HEK293 (cell line): ENCODE data around the gene LNPEP.

Experiments
- CTCF ChIA-PET: fragments of 350-600 bp; formaldehyde crosslinking; extraction: SDS; loops from one replicate; lab custom pipeline; 2021; ENCODE audit warnings: antibody characterized with exemption; lab: Yijun Ruan, JAX
- POLR2A ChIA-PET: fragments of 300-600 bp; formaldehyde crosslinking; extraction: SDS; loops from one replicate; lab custom pipeline; 2020; ENCODE audit warnings: antibody characterized with exemption, inconsistent platforms; lab: Yijun Ruan, JAX
- H3K27ac ChIP-seq: fragments of 200-500 bp; sonication (Bioruptor generic); 2 replicates; pipeline ENCODE4 v1.5.1; 2014; ENCODE audit warnings: low read depth, low read length, control low read depth, inconsistent platforms; ENCODE audit errors: extremely low read depth
- H3K36me3 ChIP-seq, 2 experiments: fragments of 200-500 bp in 1 of 2; sonication (Bioruptor generic) in 1 of 2; 1 replicate in 1 of 2; 2 replicates in 1 of 2; pipeline ENCODE4 v1.5.1; 2014 to 2017; ENCODE audit warnings: inconsistent platforms in 2 of 2, low read length in 2 of 2; ENCODE audit not compliant: control insufficient read depth in 2 of 2, insufficient read depth in 1 of 2
- H3K4me1 ChIP-seq: fragments of 200-500 bp; sonication (Bioruptor generic); 2 replicates; pipeline ENCODE4 v1.5.1; 2014; ENCODE audit warnings: mild to moderate bottlenecking, low read length, inconsistent platforms; ENCODE audit not compliant: control insufficient read depth, insufficient read depth
- H3K4me3 ChIP-seq: 2 replicates; pipeline ENCODE4 v1.5.1; 2011; ENCODE audit warnings: low read depth, mild to moderate bottlenecking, control low read depth, low read length, moderate library complexity
- H3K9me3 ChIP-seq: fragments of 200-500 bp; sonication (Bioruptor generic); 2 replicates; pipeline ENCODE4 v1.5.1; 2014; ENCODE audit warnings: low read depth, low read length, inconsistent platforms; ENCODE audit not compliant: control insufficient read depth, insufficient read depth
- BCL11B ChIP-seq: fragments of 450-650 bp; formaldehyde crosslinking; IDR thresholded peaks from 2 replicates; pipeline ENCODE4 v1.5.1; 2016; ENCODE audit warnings: low read depth, missing biosample characterization, missing genetic modification characterization
- HOXC10 ChIP-seq: sonication (generic); formaldehyde crosslinking; IDR thresholded peaks from 2 replicates; pipeline ENCODE4 v1.8.1; 2023; ENCODE audit warnings: mild to moderate bottlenecking, missing genetic modification reagents
- KLF1 ChIP-seq: fragments of 450-650 bp; formaldehyde crosslinking; IDR thresholded peaks from 2 replicates; pipeline ENCODE4 v1.5.1; 2016; ENCODE audit warnings: missing biosample characterization, missing genetic modification characterization
- OSR2 ChIP-seq: fragments of 450-650 bp; formaldehyde crosslinking; IDR thresholded peaks from 2 replicates; pipeline ENCODE4 v1.5.1; 2016; ENCODE audit warnings: missing biosample characterization, missing genetic modification characterization
- SCRT1 ChIP-seq: fragments of 450-650 bp; formaldehyde crosslinking; IDR thresholded peaks from 2 replicates; pipeline ENCODE4 v1.5.1; 2016; ENCODE audit warnings: missing biosample characterization, missing genetic modification characterization, borderline replicate concordance
- TCF7L2 ChIP-seq: IDR thresholded peaks from 2 replicates; pipeline ENCODE4 v1.6.1; 2011; ENCODE audit warnings: low read depth, mild to moderate bottlenecking, inconsistent platforms, low read length, moderate library complexity, borderline replicate concordance
- ZBTB1 ChIP-seq: fragments of 450-650 bp; formaldehyde crosslinking; IDR thresholded peaks from 2 replicates; pipeline ENCODE4 v1.5.1; 2016; ENCODE audit warnings: missing biosample characterization, missing genetic modification characterization
- ZFHX2 ChIP-seq: fragments of 450-650 bp; formaldehyde crosslinking; conservative IDR thresholded peaks from 2 replicates; pipeline ENCODE4 v1.5.1; 2016; ENCODE audit warnings: missing biosample characterization, missing genetic modification characterization
- ZNF184 ChIP-seq: fragments of 450-650 bp; IDR thresholded peaks from 2 replicates; pipeline ENCODE4 v1.5.1; 2018; ENCODE audit warnings: missing biosample characterization, mild to moderate bottlenecking, missing genetic modification characterization
- ZNF223 ChIP-seq: fragments of 450-650 bp; formaldehyde crosslinking; IDR thresholded peaks from 2 replicates; pipeline ENCODE4 v1.5.1; 2016; ENCODE audit warnings: missing biosample characterization, missing genetic modification characterization
- ZNF274 ChIP-seq, 2 experiments: fragments of 200-500 bp in 1 of 2; fragments of 450-650 bp in 1 of 2; sonication (Bioruptor generic) in 1 of 2; formaldehyde crosslinking in 1 of 2; IDR thresholded peaks; 2 replicates each; pipeline versions ENCODE4 v1.5.1 to v1.6.1; 2014 to 2016; ENCODE audit warnings: borderline replicate concordance in 1 of 2, inconsistent platforms in 1 of 2, low read length in 1 of 2, missing biosample characterization in 1 of 2, missing genetic modification characterization in 1 of 2
- ZNF350 ChIP-seq: fragments of 450-650 bp; formaldehyde crosslinking; IDR thresholded peaks from 2 replicates; pipeline ENCODE4 v1.5.0; 2017; ENCODE audit warnings: missing biosample characterization, mild to moderate bottlenecking, missing genetic modification characterization
- ZNF354C ChIP-seq: fragments of 450-650 bp; formaldehyde crosslinking; IDR thresholded peaks from 2 replicates; pipeline ENCODE4 v1.5.1; 2016; ENCODE audit warnings: missing biosample characterization, missing genetic modification characterization, low read depth, borderline replicate concordance
- ZNF366 ChIP-seq: fragments of 450-650 bp; formaldehyde crosslinking; conservative IDR thresholded peaks from 2 replicates; pipeline ENCODE4 v1.5.1; 2016; ENCODE audit warnings: missing biosample characterization, missing genetic modification characterization
- ZNF391 ChIP-seq: fragments of 450-650 bp; formaldehyde crosslinking; IDR thresholded peaks from 2 replicates; pipeline ENCODE4 v1.5.1; 2016; ENCODE audit warnings: low read depth, missing biosample characterization, missing genetic modification characterization, borderline replicate concordance
- ZNF473 ChIP-seq: fragments of 450-650 bp; formaldehyde crosslinking; IDR thresholded peaks from 2 replicates; pipeline ENCODE4 v1.5.1; 2017; ENCODE audit warnings: missing biosample characterization, missing genetic modification characterization
- ZNF48 ChIP-seq: fragments of 450-650 bp; formaldehyde crosslinking; IDR thresholded peaks from 2 replicates; pipeline ENCODE4 v1.5.1; 2016; ENCODE audit warnings: missing biosample characterization, missing genetic modification characterization
- ZNF501 ChIP-seq: fragments of 450-650 bp; formaldehyde crosslinking; IDR thresholded peaks from 2 replicates; pipeline ENCODE4 v1.5.1; 2016; ENCODE audit warnings: missing biosample characterization, missing genetic modification characterization
- ZNF555 ChIP-seq: fragments of 450-650 bp; formaldehyde crosslinking; conservative IDR thresholded peaks from 2 replicates; pipeline ENCODE4 v1.5.1; 2017; ENCODE audit warnings: missing biosample characterization, mild to moderate bottlenecking, missing genetic modification characterization, inconsistent platforms
- ZSCAN16 ChIP-seq: fragments of 450-650 bp; formaldehyde crosslinking; IDR thresholded peaks from 2 replicates; pipeline ENCODE4 v1.5.1; 2016; ENCODE audit warnings: missing biosample characterization, missing genetic modification characterization
- ZSCAN23 ChIP-seq: fragments of 450-650 bp; formaldehyde crosslinking; IDR thresholded peaks from 2 replicates; pipeline ENCODE4 v1.5.1; 2016; ENCODE audit warnings: missing biosample characterization, missing genetic modification characterization
- TF ChIP-seq, protein P1 (sequence below): fragments of 450-650 bp; formaldehyde crosslinking; conservative IDR thresholded peaks from 2 replicates; pipeline ENCODE4 v1.5.1; 2016; ENCODE audit warnings: low read depth, missing biosample characterization, missing genetic modification characterization
- TF ChIP-seq, protein P2 (sequence below): fragments of 450-650 bp; formaldehyde crosslinking; IDR thresholded peaks from 2 replicates; pipeline ENCODE4 v1.5.1; 2016; ENCODE audit warnings: missing biosample characterization, missing genetic modification characterization

LNPEP gene

DNA sequence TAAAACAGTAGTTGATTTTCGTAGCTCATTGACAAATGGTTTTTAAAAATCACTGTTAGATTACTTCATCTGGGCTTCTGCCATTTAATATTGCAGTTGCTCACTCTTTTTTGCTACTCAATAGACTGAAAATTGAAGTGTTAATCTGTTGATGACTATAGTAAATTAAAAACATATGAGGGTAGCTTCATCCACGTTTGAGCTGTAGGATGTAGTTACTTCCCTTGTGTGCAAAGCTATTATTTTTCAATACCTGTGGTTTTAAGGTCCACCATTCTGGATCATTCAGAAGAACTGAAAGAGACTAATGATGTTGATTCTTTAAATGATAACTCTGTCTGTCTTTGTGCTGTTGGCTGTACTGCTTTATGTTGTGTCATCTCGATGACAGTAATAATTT lies 74.7 kb downstream of the LNPEP start (continued):
- TF ChIP-seq ZNF501 (tag by site-specific recombination) = no peak
- TF ChIP-seq, protein P1, sequence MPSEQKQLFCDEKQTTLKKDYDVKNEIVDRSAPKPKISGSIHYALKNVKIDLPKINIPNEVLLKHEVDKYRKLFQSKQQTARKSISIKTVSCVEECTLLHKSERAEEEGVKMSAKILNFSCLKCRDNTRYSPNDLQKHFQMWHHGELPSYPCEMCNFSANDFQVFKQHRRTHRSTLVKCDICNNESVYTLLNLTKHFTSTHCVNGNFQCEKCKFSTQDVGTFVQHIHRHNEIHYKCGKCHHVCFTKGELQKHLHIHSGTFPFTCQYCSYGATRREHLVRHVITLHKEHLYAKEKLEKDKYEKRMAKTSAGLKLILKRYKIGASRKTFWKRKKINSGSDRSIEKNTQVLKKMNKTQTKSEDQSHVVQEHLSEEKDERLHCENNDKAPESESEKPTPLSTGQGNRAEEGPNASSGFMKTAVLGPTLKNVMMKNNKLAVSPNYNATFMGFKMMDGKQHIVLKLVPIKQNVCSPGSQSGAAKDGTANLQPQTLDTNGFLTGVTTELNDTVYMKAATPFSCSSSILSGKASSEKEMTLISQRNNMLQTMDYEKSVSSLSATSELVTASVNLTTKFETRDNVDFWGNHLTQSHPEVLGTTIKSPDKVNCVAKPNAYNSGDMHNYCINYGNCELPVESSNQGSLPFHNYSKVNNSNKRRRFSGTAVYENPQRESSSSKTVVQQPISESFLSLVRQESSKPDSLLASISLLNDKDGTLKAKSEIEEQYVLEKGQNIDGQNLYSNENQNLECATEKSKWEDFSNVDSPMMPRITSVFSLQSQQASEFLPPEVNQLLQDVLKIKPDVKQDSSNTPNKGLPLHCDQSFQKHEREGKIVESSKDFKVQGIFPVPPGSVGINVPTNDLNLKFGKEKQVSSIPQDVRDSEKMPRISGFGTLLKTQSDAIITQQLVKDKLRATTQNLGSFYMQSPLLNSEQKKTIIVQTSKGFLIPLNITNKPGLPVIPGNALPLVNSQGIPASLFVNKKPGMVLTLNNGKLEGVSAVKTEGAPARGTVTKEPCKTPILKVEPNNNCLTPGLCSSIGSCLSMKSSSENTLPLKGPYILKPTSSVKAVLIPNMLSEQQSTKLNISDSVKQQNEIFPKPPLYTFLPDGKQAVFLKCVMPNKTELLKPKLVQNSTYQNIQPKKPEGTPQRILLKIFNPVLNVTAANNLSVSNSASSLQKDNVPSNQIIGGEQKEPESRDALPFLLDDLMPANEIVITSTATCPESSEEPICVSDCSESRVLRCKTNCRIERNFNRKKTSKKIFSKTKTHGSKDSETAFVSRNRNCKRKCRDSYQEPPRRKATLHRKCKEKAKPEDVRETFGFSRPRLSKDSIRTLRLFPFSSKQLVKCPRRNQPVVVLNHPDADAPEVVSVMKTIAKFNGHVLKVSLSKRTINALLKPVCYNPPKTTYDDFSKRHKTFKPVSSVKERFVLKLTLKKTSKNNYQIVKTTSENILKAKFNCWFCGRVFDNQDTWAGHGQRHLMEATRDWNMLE (tag by site-specific recombination) = no peak
- no peak for TF ChIP-seq TCF7L2

DNA sequence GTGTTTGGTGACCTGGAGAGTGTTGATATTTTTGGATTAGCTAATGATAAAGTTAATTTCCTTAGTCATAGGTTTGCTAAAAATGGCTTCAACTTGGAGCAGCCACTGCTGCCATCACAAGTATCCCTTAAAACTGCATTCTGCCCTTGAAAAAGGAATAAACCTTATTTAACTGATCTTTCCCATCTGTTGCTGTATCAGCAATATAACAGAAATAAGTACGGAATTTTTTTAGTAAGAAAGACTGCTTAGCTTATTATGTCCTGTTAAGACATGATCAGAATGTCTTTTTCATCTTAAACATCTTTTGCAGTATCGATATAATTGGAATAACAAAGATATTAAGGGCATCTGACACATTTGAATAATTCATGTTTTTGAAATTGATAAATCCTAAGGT lies 75.7 kb downstream of the LNPEP start:
- TF ChIP-seq ZNF184 (tag by site-specific recombination) (no peak), OSR2 (tag by site-specific recombination) (no peak), BCL11B (tag by site-specific recombination) (no peak)
- Histone ChIP-seq H3K4me3 (no peak overlapping the region), H3K27ac (no peak overlapping the region), H3K9me3 (no peaks in the 10 kb centered on the region), H3K36me3 (peaks cover 6% of the 10 kb centered on the region in 2 experiments), H3K4me1 (0 out of 2 replicates have a peak, but pooled peaks cover 4% of the 10 kb centered on the region)
- ChIA-PET POLR2A (no interaction called here), CTCF (interaction anchor here (0.6 to 2.3 kb wide), 3 partner anchors 143 to 410 kb away, joined by 3 to 10 read pairs (median 4); no protein-coding TSS in a partner anchor)

DNA sequence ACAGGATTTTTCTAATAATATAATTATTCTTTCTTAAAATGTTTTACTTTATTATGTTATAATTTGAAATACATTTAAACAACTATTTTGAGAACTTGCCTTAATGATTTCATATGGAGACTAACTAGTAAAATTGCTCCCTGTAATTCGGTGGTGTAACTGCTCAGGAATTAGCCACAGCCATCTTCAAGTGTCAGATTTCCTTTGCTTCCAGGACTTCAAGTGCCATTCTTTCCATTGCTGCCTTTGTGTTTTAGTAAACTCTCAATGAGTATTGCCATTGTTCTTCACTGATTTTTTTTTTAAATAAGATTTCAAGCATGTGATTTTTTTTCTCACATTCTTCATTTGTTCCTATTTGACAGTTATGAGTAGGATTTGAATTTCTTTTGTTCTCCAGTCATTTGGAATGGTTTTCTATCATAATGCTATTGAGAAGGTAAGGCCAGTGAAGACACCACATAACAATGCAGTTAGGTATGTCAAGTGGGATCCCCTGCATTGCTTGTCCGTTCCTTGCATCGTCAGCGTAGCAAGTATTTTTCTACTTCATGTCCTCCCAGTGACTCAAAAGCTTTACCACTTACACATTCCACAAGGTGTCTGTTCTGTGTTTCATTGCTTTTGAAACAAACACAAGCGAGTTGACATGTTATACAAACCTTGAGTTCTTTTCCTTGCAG lies 83.7 kb downstream of the LNPEP start:
- TF ChIP-seq ZNF223 (tag by site-specific recombination) = no peak
- TF ChIP-seq, protein P2, sequence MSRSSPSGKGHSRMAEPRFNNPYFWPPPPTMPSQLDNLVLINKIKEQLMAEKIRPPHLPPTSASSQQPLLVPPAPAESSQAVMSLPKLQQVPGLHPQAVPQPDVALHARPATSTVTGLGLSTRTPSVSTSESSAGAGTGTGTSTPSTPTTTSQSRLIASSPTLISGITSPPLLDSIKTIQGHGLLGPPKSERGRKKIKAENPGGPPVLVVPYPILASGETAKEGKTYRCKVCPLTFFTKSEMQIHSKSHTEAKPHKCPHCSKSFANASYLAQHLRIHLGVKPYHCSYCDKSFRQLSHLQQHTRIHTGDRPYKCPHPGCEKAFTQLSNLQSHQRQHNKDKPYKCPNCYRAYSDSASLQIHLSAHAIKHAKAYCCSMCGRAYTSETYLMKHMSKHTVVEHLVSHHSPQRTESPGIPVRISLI (tag by site-specific recombination) = no peak
- no peak for TF ChIP-seq ZNF473
- no peak for TF ChIP-seq KLF1
- TF ChIP-seq ZNF354C = no peak
- TF ChIP-seq ZNF274 (IDR thresholded peaks at IDR 0.05; ENCODE audit: low read length) = no peak
- TF ChIP-seq ZNF274 (tag by site-specific recombination; IDR thresholded peaks at IDR 0.05; ENCODE audit: borderline replicate concordance) = no peak
- no peak for TF ChIP-seq ZNF555 (tag by site-specific recombination)
- no peak for TF ChIP-seq ZSCAN16
- no peak for TF ChIP-seq ZSCAN23
- TF ChIP-seq ZNF391 (tag by site-specific recombination) = no peak
- no peak for TF ChIP-seq HOXC10 (CRISPR knock-in tag)
- TF ChIP-seq ZNF48 (tag by site-specific recombination) = no peak
- no peak for TF ChIP-seq ZNF350 (tag by site-specific recombination)
- TF ChIP-seq ZBTB1 (tag by site-specific recombination) = no peak
- TF ChIP-seq ZFHX2 (tag by site-specific recombination) = no peak
- no peak for TF ChIP-seq SCRT1 (tag by site-specific recombination)
- no peak for TF ChIP-seq ZNF366 (tag by site-specific recombination)
- ChIA-PET CTCF (interaction anchor here (0.8 to 1.1 kb wide), 2 partner anchors 25 to 142 kb away, joined by 3 read pairs; no protein-coding TSS in a partner anchor), POLR2A (no interaction called here)
- no peak overlapping the region for H3K4me3 ChIP-seq
- H3K27ac ChIP-seq = no peak overlapping the region
- no peaks in the 10 kb centered on the region for H3K9me3 ChIP-seq
- H3K4me1 ChIP-seq = 0 out of 2 replicates have a peak, but pooled peaks cover 4% of the 10 kb centered on the region
- H3K36me3 ChIP-seq = peaks cover 14 to 34% of the 10 kb centered on the region in 2 experiments
